GM12801 (cell line): ENCODE data around the gene IRF4.

Experiments used
- CTCF ChIP-seq: IDR thresholded peaks from one replicate; pipeline ENCODE4 v1.5.1; 2011; ENCODE audit warnings: control low read depth; ENCODE audit not compliant: insufficient read length; ENCODE audit errors: extremely low read depth

The IRF4 gene

GRCh38 chr6:355373-356208 lies 36.0 kb upstream of the IRF4 start:
- TF ChIP-seq CTCF, result no peak

- no peak for TF ChIP-seq CTCF
Observed at GRCh38 chr6:356828-357251, 34.7 kb upstream of the IRF4 start.

GRCh38 chr6:357261-357790 lies 34.2 kb upstream of the IRF4 start:
- TF ChIP-seq CTCF, result no peak

GRCh38 chr6:357791-358341 lies 33.7 kb upstream of the IRF4 start:
- no peak for TF ChIP-seq CTCF

- TF ChIP-seq CTCF, result no peak
Observed at GRCh38 chr6:358432-358831, 33.1 kb upstream of the IRF4 start.

GRCh38 chr6:358847-359246 lies 32.7 kb upstream of the IRF4 start:
- TF ChIP-seq CTCF, result no peak

GRCh38 chr6:359261-360035 lies 32.1 kb upstream of the IRF4 start:
- TF ChIP-seq CTCF, result no peak
